ENCODE measurements around the gene NDNF.

NDNF gene

GRCh38 chr4:121070696-121071639 is 1.4 kb downstream of the NDNF start:
- no peak for DNase-seq (ENCODE audit: low read depth in 2 of 2)

- no peak for DNase-seq (ENCODE audit: low read depth in 2 of 2)
Measured at GRCh38 chr4:121070274-121070673, 2.1 kb downstream of the NDNF start.

- no peak for DNase-seq (ENCODE audit: low read depth in 2 of 2)
Measured at GRCh38 chr4:121069430-121069829, 2.9 kb downstream of the NDNF start.

GRCh38 chr4:121064482-121064881 is 7.9 kb downstream of the NDNF start:
- DNase-seq (ENCODE audit: low read depth in 2 of 2): no peak

GRCh38 chr4:121062521-121062920 is 9.8 kb downstream of the NDNF start:
- no peak for DNase-seq (ENCODE audit: low read depth in 2 of 2)

GRCh38 chr4:121061861-121062260 is 10.5 kb downstream of the NDNF start:
- DNase-seq (ENCODE audit: low read depth in 2 of 2): no peak

GRCh38 chr4:121061215-121061614 is 11.1 kb downstream of the NDNF start:
- no peak for DNase-seq (ENCODE audit: low read depth in 2 of 2)

GRCh38 chr4:121057466-121057922 is 14.8 kb downstream of the NDNF start:
- DNase-seq (ENCODE audit: low read depth in 2 of 2): no peak

- DNase-seq (ENCODE audit: low read depth in 2 of 2): no peak
Measured at GRCh38 chr4:121056066-121056465, 16.3 kb downstream of the NDNF start.

GRCh38 chr4:121054373-121054772 is 18.0 kb downstream of the NDNF start:
- DNase-seq (ENCODE audit: low read depth in 2 of 2): no peak

GRCh38 chr4:121053601-121054143 is 18.7 kb downstream of the NDNF start:
- no peak for DNase-seq (ENCODE audit: low read depth in 2 of 2)

- no peak for DNase-seq (ENCODE audit: low read depth in 2 of 2)
Measured at GRCh38 chr4:121050300-121050699, 22.0 kb downstream of the NDNF start.

GRCh38 chr4:121049072-121049599 is 23.2 kb downstream of the NDNF start:
- DNase-seq (ENCODE audit: low read depth in 2 of 2): no peak

GRCh38 chr4:121048165-121048564 is 24.2 kb downstream of the NDNF start:
- DNase-seq (ENCODE audit: low read depth in 2 of 2): no peak

GRCh38 chr4:121041307-121042090 is 30.8 kb downstream of the NDNF start:
- peak in 1 of 2 donors; percentile 11 for DNase-seq (ENCODE audit: low read depth in 2 of 2)

GRCh38 chr4:121034017-121034416 is 38.3 kb downstream of the NDNF start:
- DNase-seq (ENCODE audit: low read depth in 2 of 2): no peak

GRCh38 chr4:121030711-121031110 is 41.6 kb downstream of the NDNF start:
- no peak for DNase-seq (ENCODE audit: low read depth in 2 of 2)

GRCh38 chr4:121030131-121030530 is 42.2 kb downstream of the NDNF start:
- no peak for DNase-seq (ENCODE audit: low read depth in 2 of 2)

- DNase-seq (ENCODE audit: low read depth in 2 of 2): no peak
Measured at GRCh38 chr4:121026034-121026433, 46.3 kb downstream of the NDNF start.

- DNase-seq (ENCODE audit: low read depth in 2 of 2): no peak
Measured at GRCh38 chr4:121025540-121025939, 46.8 kb downstream of the NDNF start.

GRCh38 chr4:121018543-121018942 is 53.8 kb downstream of the NDNF start:
- no peak for DNase-seq (ENCODE audit: low read depth in 2 of 2)

GRCh38 chr4:121016611-121017010 is 55.7 kb downstream of the NDNF start:
- DNase-seq (ENCODE audit: low read depth in 2 of 2): no peak
